ENCODE data around the gene KLHL29.

KLHL29 gene

GRCh38 chr2:23696752-23697045, 311.7 kb downstream of the KLHL29 start:
- DNase-seq (ENCODE audit: low read depth): no peak

GRCh38 chr2:23697256-23698075, 312.5 kb downstream of the KLHL29 start:
- DNase-seq (ENCODE audit: low read depth): no peak

GRCh38 chr2:23698116-23698693, 313.2 kb downstream of the KLHL29 start:
- DNase-seq (ENCODE audit: low read depth): no peak

- no peak for DNase-seq (ENCODE audit: low read depth)
Measured at GRCh38 chr2:23698721-23699579, 314.0 kb downstream of the KLHL29 start.

- no peak for DNase-seq (ENCODE audit: low read depth)
Measured at GRCh38 chr2:23699580-23699925, 314.6 kb downstream of the KLHL29 start.

- DNase-seq (ENCODE audit: low read depth): no peak
Measured at GRCh38 chr2:23700627-23701026, 315.6 kb downstream of the KLHL29 start.

GRCh38 chr2:23703037-23703582, 318.1 kb downstream of the KLHL29 start:
- no peak for DNase-seq (ENCODE audit: low read depth)

- DNase-seq (ENCODE audit: low read depth): no peak
Measured at GRCh38 chr2:23703583-23704385, 318.8 kb downstream of the KLHL29 start.

- DNase-seq (ENCODE audit: low read depth): no peak
Measured at GRCh38 chr2:23705771-23706612, 321.0 kb downstream of the KLHL29 start.

GRCh38 chr2:23706613-23707078, 321.7 kb downstream of the KLHL29 start:
- DNase-seq (ENCODE audit: low read depth): no peak

GRCh38 chr2:23707096-23707495, 322.1 kb downstream of the KLHL29 start:
- DNase-seq (ENCODE audit: low read depth): no peak

GRCh38 chr2:23708771-23709170, 323.8 kb downstream of the KLHL29 start:
- no peak for DNase-seq (ENCODE audit: low read depth)

- no peak for DNase-seq (ENCODE audit: low read depth)
Measured at GRCh38 chr2:23709311-23709710, 324.3 kb downstream of the KLHL29 start.

GRCh38 chr2:23711979-23712755, 327.2 kb downstream of the KLHL29 start:
- no peak for DNase-seq (ENCODE audit: low read depth)

GRCh38 chr2:23712756-23713151, 327.8 kb downstream of the KLHL29 start:
- no peak for DNase-seq (ENCODE audit: low read depth)

- DNase-seq (ENCODE audit: low read depth): no peak
Measured at GRCh38 chr2:23713351-23713750, 328.4 kb downstream of the KLHL29 start.

GRCh38 chr2:23718931-23719700, 334.1 kb downstream of the KLHL29 start:
- DNase-seq (ENCODE audit: low read depth): no peak

- DNase-seq (ENCODE audit: low read depth): no peak
Measured at GRCh38 chr2:23719716-23720115, 334.7 kb downstream of the KLHL29 start.

GRCh38 chr2:23720705-23721453, 335.9 kb downstream of the KLHL29 start:
- no peak for DNase-seq (ENCODE audit: low read depth)
